HG03064 (cell line): ENCODE results near the gene ZNF528.

ENCODE experiments used
- ATAC-seq: cut with Tn5 transposase; IDR thresholded peaks from one replicate; pipeline ENCODE4 v1.9.1; 2021; ENCODE audit warnings: low read depth; ENCODE audit not compliant: unreplicated experiment

Gene ZNF528

GRCh38 chr19:52397310-52398080 is at the start of gene ZNF528:
TSS of gene ZNF528 (plus strand) at chr19:52397849. CDS start at chr19:52402014, 4,165 bp downstream.
- peak; percentile 63 for ATAC-seq

- ATAC-seq: no peak
These were observed 46.1 kb upstream of the ZNF528 start for GRCh38 chr19:52351512-52351911.

GRCh38 chr19:52366414-52366824 is 31.2 kb upstream of the ZNF528 start:
- no peak for ATAC-seq

GRCh38 chr19:52369559-52370340 is 27.9 kb upstream of the ZNF528 start, which contains the start of gene ZNF880:
TSS of gene ZNF880 (plus strand) at chr19:52369923. CDS start at chr19:52369966, 43 bp downstream.
- ATAC-seq: peak; percentile 79

GRCh38 chr19:52370341-52370710 is 27.3 kb upstream of the ZNF528 start:
- no peak for ATAC-seq

GRCh38 chr19:52391135-52391534 is 6.5 kb upstream of the ZNF528 start:
- ATAC-seq: no peak

GRCh38 chr19:52398081-52398441 is 412 bp downstream of the ZNF528 start:
- peak; percentile 11 for ATAC-seq

GRCh38 chr19:52410276-52410675 is 12.6 kb downstream of the ZNF528 start:
- no peak for ATAC-seq

- ATAC-seq: no peak
These were observed 18.1 kb downstream of the ZNF528 start for GRCh38 chr19:52415711-52416110.

- ATAC-seq: no peak
These were observed 31.3 kb downstream of the ZNF528 start, which contains the start of gene ZNF534 for GRCh38 chr19:52428937-52429336. TSS of gene ZNF534 (plus strand) at chr19:52429148. CDS start at chr19:52431475, 2,327 bp downstream.

- no peak for ATAC-seq
These were observed 44.5 kb downstream of the ZNF528 start for GRCh38 chr19:52442179-52442578.

- no peak for ATAC-seq
These were observed 46.9 kb downstream of the ZNF528 start for GRCh38 chr19:52444506-52444905.

- ATAC-seq: no peak
These were observed 53.6 kb downstream of the ZNF528 start for GRCh38 chr19:52451241-52451640.

GRCh38 chr19:52453324-52454094 is 55.9 kb downstream of the ZNF528 start, which contains the start of gene ZNF578:
TSS of gene ZNF578 (plus strand) at chr19:52453553. CDS start at chr19:52501846, 48,293 bp downstream.
- no peak for ATAC-seq

- no peak for ATAC-seq
These were observed 67.3 kb downstream of the ZNF528 start for GRCh38 chr19:52464798-52465470.
